ENCODE measurements around the gene CNMD.

GRCh38 chr13:52786766-52787165 lies 47.1 kb upstream of the CNMD start:
- no peak for TF ChIP-seq CTCF (IDR thresholded peaks at IDR 0.05)
- no peak for TF ChIP-seq ZFX (IDR thresholded peaks at IDR 0.05; ENCODE audit: borderline replicate concordance)

Measured in 22Rv1 (cell line).